ENCODE measurements around the gene DCAF8. TPM values are rescaled to one million over a fixed set of nuclear protein-coding genes. Genes with fewer than 3 reads are reported as not detected.

The DCAF8 gene
- total RNA-seq, 1 experiment from 2014 or later = 181 TPM

DNA sequence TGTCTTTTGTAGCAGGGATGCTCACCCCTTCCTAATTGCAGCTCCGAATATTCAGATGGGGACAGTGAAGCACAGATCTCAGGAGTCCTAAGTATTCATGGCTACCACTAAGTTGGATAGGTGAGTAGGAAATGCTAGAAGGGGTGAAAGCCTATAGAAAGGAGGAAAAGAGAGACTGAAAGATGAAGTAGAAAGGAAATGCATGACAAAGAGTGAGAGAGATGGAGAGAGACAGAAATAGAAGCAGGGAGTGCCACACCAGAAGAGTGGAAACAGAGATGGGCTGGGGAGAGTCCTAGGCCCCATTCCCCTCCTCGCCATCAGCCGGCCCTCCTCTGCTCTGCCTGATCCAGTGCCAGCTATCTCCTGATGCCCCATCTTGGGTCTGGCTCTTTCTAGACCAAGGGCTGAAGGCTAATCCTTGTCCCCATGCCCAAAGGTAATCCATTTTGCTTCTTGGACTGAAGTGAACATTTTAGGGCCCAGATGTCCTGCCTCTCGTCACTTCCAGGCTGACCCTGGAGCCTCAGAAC lies 55.2 kb downstream of the DCAF8 start:
- Mint-ChIP-seq H3K4me3 (ENCODE audit: unreplicated experiment) (peak overlapping the region; percentile 82), H3K27ac (ENCODE audit: low read depth, unreplicated experiment) (peak overlapping the region; percentile 17), H3K27me3 (ENCODE audit: insufficient read depth, unreplicated experiment) (no peaks in the 10 kb centered on the region), H3K4me1 (ENCODE audit: insufficient read depth, unreplicated experiment) (peaks cover 25% of the 10 kb centered on the region), H3K36me3 (ENCODE audit: insufficient read depth, unreplicated experiment) (peaks cover 25% of the 10 kb centered on the region), H3K9me3 (ENCODE audit: unreplicated experiment) (no peaks in the 10 kb centered on the region)
- DNase-seq (ENCODE audit: unreplicated experiment) = no peak
- intact Hi-C loops (cut with micrococcal nuclease) = loop anchor here (5.0 kb wide), 1 partner anchor 45 kb away; no protein-coding TSS in a partner anchor
- CTCF ChIA-PET = interaction anchor here (0.6 to 11.6 kb wide), 12 partner anchors 12 to 396 kb away, joined by 3 to 99 read pairs (median 4); no protein-coding TSS in a partner anchor
- no TSS peak for BruUV-seq (replicated peaks)
- no peak for TF ChIP-seq CTCF (IDR thresholded peaks at IDR 0.05; ENCODE audit: unreplicated experiment)
- POLR2A ChIA-PET = interaction anchor here (0.7 to 4.7 kb wide), 8 partner anchors 11 to 113 kb away, joined by 3 to 29 read pairs (median 4); partner anchors contain the start of genes DCAF8 and IGSF8

- intact Hi-C loops (cut with micrococcal nuclease) = loop anchor here (5.0 kb wide), 1 partner anchor 46 kb away; no protein-coding TSS in a partner anchor
- ChIA-PET POLR2A (interaction anchor here (0.7 to 4.7 kb wide), 14 partner anchors 9 to 113 kb away, joined by 3 to 29 read pairs (median 4); partner anchors contain the start of genes CASQ1, DCAF8, IGSF8 and PEX19), CTCF (interaction anchor here (0.6 to 11.6 kb wide), 14 partner anchors 9 to 426 kb away, joined by 3 to 124 read pairs (median 6); partner anchors contain the start of genes CASQ1 and DUSP23)
- H3K36me3 Mint-ChIP-seq (ENCODE audit: insufficient read depth, unreplicated experiment) = peaks cover 20% of the 10 kb centered on the region
- no peak for TF ChIP-seq CTCF (IDR thresholded peaks at IDR 0.05; ENCODE audit: unreplicated experiment)
- no TSS peak for BruUV-seq (replicated peaks)
- no peaks in the 10 kb centered on the region for H3K27me3 Mint-ChIP-seq (ENCODE audit: insufficient read depth, unreplicated experiment)
- peak overlapping the region; percentile 82 for H3K4me3 Mint-ChIP-seq (ENCODE audit: unreplicated experiment)
- peak overlapping the region; percentile 17 for H3K27ac Mint-ChIP-seq (ENCODE audit: low read depth, unreplicated experiment)
- H3K9me3 Mint-ChIP-seq (ENCODE audit: unreplicated experiment) = no peaks in the 10 kb centered on the region
- peak; percentile 71 for DNase-seq (ENCODE audit: unreplicated experiment)
- H3K4me1 Mint-ChIP-seq (ENCODE audit: insufficient read depth, unreplicated experiment) = peaks cover 25% of the 10 kb centered on the region
These were observed 55.8 kb downstream of the DCAF8 start for GRCh38 chr1:160206421-160207117.

DNA sequence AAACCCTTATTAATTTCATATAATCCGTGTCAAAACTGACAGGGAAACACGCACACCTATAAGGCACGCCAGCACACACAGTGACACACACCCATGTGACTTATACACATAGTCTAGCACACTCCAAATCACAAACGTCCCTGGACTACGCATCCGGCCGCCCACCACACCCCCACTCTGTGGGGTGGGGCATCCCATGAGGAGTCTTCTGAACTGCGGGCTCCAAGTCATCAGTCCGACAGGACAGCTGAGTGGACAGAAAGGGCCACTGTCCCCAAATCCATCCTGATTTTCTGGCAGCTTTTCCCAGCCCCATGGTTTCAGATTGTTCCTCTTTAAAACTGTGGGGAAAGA lies 56.3 kb downstream of the DCAF8 start:
- intact Hi-C loops (cut with micrococcal nuclease) = loop anchor here (5.0 kb wide), 1 partner anchor 46 kb away; no protein-coding TSS in a partner anchor
- Mint-ChIP-seq H3K36me3 (ENCODE audit: insufficient read depth, unreplicated experiment) (peaks cover 15% of the 10 kb centered on the region), H3K4me3 (ENCODE audit: unreplicated experiment) (peak overlapping the region; percentile 82), H3K27ac (ENCODE audit: low read depth, unreplicated experiment) (peak overlapping the region; percentile 17), H3K9me3 (ENCODE audit: unreplicated experiment) (no peaks in the 10 kb centered on the region), H3K4me1 (ENCODE audit: insufficient read depth, unreplicated experiment) (peaks cover 25% of the 10 kb centered on the region), H3K27me3 (ENCODE audit: insufficient read depth, unreplicated experiment) (no peaks in the 10 kb centered on the region)
- DNase-seq (ENCODE audit: unreplicated experiment) = peak; percentile 60
- CTCF ChIA-PET = interaction anchor here (0.6 to 11.6 kb wide), 12 partner anchors 10 to 425 kb away, joined by 3 to 124 read pairs (median 6); partner anchors contain the start of genes CASQ1 and DUSP23
- POLR2A ChIA-PET = interaction anchor here (0.7 to 4.7 kb wide), 12 partner anchors 10 to 109 kb away, joined by 3 to 29 read pairs (median 4); partner anchors contain the start of genes CASQ1, DCAF8, IGSF8 and PEX19
- TSS peak; percentile 32 for BruUV-seq (replicated peaks)
- TF ChIP-seq CTCF (IDR thresholded peaks at IDR 0.05; ENCODE audit: unreplicated experiment) = no peak

Measured in MCF 10A (cell line).